PC-3 (cell line): ENCODE results near the gene GPR146.
"Not testable (repeated sequence)": the region's sequence is repeated elsewhere in the genome, so short reads cannot be mapped to it uniquely, and the experiment has no call there.

Experiments used
- CTCF ChIP-seq: fragments of 300-600 bp; sonication (generic); conservative IDR thresholded peaks from 2 replicates; pipeline ENCODE4 v1.5.1; 2017; ENCODE audit warnings: antibody characterized with exemption, low read depth, mild to moderate bottlenecking, low read length
- EZH2phosphoT487 ChIP-seq: fragments of 300-600 bp; sonication (generic); IDR thresholded peaks from 2 replicates; pipeline ENCODE4 v1.6.1; 2018; ENCODE audit warnings: mild to moderate bottlenecking, antibody characterized with exemption, low read length, borderline replicate concordance

- not testable (repeated sequence) for TF ChIP-seq EZH2phosphoT487, CTCF
Observed at GRCh38 chr7:1074018-1074417, 29.7 kb downstream of the GPR146 start.
